Stimulated activated CD4-positive, alpha-beta T cell treated with anti-CD3 and anti-CD28 coated beads, Interleukin-1b, Interleukin-23, amount 100 ng/mL, for 1 hour (primary cell): ENCODE data around the gene CRHR1.

Experiments used
- DNase-seq, 2 donors: peaks; one replicate each; pipeline ENCODE4 v3.0.0-alpha.2; 2020; ENCODE audit warnings: low read depth in 2 of 2

Gene CRHR1

GRCh38 chr17:45758544-45758943 lies 25.6 kb upstream of the CRHR1 start:
- DNase-seq = no peak

GRCh38 chr17:45759761-45760160 lies 24.4 kb upstream of the CRHR1 start:
- no peak for DNase-seq

GRCh38 chr17:45761957-45762565 lies 22.1 kb upstream of the CRHR1 start:
- DNase-seq = no peak

GRCh38 chr17:45763182-45763581 lies 20.9 kb upstream of the CRHR1 start:
- no peak for DNase-seq

GRCh38 chr17:45764479-45764878 lies 19.6 kb upstream of the CRHR1 start:
- no peak for DNase-seq

GRCh38 chr17:45768000-45768399 lies 16.1 kb upstream of the CRHR1 start:
- DNase-seq = no peak

DNA sequence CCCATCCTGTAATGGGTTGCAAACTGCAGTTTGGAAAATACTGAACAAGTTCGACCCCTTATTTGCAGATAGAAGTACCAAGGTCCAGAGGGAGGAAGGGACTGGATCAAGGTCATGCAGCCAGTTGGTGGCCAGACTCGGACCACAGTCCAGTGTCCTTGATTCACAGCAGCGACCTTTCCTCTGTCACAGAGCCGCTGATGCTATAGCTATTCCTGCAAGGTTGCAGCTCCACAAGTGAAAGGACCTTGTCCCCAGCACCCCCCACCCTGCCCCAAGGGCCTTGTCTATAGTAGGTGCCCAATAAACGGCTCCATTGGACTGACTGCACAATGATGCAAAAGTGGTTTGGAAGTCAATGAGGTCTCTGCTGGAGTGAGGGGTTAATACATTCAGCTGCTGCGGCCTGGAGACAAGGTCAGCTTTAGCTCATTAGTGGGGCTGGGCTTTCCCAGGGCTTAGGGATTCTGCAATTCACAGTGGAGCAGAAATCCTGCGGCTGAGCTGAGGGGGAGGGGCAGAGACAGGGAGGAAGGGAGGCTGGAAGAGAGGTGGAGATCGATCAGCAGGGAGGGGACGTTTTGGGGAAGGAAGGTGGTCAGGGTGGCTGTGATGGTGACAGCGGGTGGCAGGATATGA lies 13.4 kb upstream of the CRHR1 start:
- no peak for DNase-seq

DNA sequence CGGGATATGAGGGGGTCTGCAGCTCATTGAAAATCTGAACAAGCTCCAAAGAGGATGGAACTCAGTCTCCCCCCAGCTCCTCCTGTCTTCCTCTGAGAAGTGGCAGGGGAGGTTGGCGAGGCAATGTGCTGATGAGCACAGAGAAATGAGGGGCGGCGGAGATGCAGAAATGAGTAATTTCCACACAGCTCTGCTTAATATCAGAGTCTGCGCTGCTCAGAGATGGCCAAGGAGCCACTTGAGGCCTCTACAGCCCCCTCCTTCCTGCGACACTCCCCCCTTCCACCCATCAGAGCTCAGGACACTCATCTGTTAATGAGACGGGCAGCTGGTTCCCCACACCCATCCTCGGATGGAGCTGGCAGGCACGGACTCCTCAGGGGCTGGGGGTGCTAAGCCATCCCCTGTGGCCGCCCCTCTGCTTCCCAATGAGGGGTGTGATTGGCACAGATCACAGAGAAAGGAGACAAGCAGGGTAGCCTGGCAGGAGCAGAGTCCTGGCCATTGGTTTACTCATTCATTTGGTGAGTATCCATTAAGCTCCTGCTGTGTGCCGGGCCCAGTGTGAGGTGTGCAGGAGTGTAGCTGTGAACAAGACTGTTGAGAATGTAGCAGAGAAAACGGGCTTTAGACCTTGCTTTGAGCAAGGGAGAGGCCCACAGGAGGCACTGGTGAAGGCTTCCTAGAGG lies 12.7 kb upstream of the CRHR1 start:
- no peak for DNase-seq

- no peak for DNase-seq
Measured at GRCh38 chr17:45775148-45775547, 9.0 kb upstream of the CRHR1 start.

DNA sequence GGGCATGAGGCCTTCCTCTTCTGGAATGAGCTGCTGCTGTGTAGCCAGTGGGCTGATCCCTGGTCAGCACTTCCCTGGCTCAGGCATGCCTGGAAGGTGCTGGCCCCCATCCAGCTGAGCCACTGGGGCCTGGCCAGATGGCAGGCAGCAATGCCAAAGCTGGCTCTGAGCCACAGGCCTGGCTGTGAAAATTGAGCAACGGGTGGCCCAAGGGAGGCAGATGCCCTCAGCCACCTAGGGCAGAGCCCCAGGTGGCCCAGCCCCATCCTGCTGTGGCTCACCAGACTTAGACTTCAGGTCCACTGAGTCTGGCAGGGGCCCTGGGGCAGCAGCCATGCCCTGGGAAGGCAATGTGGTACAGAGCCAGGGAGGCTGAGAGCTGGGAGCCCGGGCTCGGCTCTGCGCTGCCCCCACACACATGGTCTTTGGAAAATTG lies 8.5 kb upstream of the CRHR1 start:
- DNase-seq = no peak

GRCh38 chr17:45776896-45777295 lies 7.2 kb upstream of the CRHR1 start:
- no peak for DNase-seq

DNA sequence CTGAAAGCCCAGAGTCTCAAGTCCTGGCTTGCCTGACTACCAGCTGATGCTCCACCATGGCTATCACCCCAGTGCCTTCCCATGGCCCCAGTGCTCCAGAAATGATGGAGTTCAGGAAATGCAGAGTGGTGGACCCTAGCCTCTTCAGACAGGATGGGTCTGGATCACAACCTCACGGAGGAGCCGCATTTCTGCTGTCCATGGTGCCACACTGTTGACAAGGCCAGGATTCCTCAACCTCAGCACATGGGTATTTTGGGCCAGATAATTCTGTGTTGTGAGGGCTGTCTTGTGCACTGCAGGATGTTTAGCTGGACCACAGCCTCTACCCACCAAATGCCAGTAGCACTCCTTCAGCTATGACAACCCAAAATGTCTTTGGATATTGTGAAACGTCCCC lies 6.7 kb upstream of the CRHR1 start:
- no peak for DNase-seq

DNA sequence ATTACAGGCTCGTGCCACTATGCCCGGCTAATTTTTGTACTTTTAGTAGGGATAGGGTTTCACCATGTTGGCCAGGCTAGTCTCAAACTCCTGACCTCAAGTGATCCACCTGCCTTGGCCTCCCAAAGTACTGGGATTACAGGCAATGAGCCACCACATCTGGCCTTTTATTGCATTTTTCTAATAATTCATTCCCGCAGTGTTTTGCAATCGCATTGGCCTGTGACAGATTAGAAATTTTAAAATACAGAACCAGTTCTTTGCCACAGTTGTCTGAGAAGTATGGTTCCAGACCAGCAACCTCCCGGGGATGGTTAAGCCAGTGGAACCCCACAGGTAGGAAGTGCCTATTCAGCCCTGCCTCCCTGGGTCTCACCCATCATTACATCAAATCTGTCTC lies 3.2 kb upstream of the CRHR1 start:
- DNase-seq = no peak

- DNase-seq = peak in 1 of 2 donors; percentile 23
Measured at GRCh38 chr17:45782889-45783592, 1.1 kb upstream of the CRHR1 start.

GRCh38 chr17:45783593-45784292 lies 377 bp upstream of the CRHR1 start:
- DNase-seq = no peak

- DNase-seq = no peak
Measured at GRCh38 chr17:45784741-45785479, 790 bp downstream of the CRHR1 start.

- DNase-seq = no peak
Measured at GRCh38 chr17:45785480-45786193, 1.5 kb downstream of the CRHR1 start.

GRCh38 chr17:45786349-45786748 lies 2.2 kb downstream of the CRHR1 start:
- no peak for DNase-seq

DNA sequence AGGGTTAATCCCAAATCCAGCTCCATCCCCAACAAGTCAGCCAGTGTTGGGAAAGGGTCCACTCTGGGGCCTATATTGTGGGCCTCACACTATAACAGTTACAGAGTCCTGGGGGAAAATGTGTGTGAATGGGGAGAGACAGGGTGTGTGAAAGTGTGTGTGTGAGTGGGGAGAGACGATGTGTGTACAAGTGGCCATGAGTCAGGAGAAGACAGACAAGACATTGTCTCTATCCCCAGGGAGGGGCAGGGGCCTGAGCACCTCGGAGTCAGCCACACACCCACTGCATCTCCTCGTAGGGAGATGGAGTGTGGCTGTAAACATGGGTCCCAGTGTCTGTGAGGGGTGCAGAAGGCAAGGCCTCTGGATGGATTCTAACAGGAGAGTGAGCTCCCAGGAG lies 2.9 kb downstream of the CRHR1 start:
- no peak for DNase-seq

GRCh38 chr17:45787656-45788055 lies 3.5 kb downstream of the CRHR1 start:
- no peak for DNase-seq

GRCh38 chr17:45788057-45788456 lies 3.9 kb downstream of the CRHR1 start:
- DNase-seq = no peak
